GM12864 (cell line): ENCODE measurements around the gene PHF14.

Experiments used
- DNase-seq: peaks from one replicate; pipeline ENCODE4 v3.0.0-alpha.2; 2011; ENCODE audit warnings: low read depth
- H3K4me3 ChIP-seq: 2 replicates; pipeline ENCODE4 v1.5.1; 2011; ENCODE audit warnings: mild to moderate bottlenecking, low read depth, low read length, control low read depth
- TF ChIP-seq, protein P1 (sequence below): IDR thresholded peaks from 2 replicates; pipeline ENCODE4 v1.5.1; 2011; ENCODE audit warnings: low read depth, mild to moderate bottlenecking, moderate library complexity, low read length, control low read depth, inconsistent platforms; ENCODE audit errors: missing control alignments

The PHF14 gene

DNA sequence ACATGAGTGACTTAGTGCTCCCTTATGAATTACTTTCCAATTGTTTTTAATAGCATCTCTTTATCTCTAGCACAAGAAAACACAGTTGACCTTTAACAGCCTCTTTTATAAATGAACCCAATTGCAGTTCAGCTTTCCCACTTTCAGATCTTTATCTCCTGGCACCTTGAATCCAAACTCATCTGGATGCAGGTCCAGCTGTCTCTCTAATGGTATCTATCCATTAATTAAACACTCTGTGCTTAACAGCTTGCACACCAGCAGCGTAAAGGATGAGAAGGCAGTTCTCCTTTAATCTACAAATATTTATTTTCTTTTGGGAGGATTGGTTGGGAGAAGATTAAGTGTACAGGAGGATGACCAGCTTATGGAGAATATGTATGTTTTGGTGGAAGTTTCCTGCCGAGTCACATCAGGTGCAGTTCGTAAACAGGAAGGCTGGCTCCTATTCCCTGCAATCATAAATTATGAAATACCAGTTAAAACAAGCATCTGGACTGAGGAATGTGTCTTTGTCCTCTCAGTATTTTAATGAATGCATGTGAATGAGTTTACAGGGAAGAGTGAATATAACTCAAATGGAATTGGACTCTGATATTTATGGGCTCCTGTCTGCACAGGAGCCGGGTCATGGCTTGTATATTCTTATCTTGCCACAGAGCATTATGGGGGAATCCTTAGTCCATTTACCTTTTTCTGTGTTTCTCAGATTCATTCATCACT is 232.7 kb downstream of the PHF14 start:
- no peak for DNase-seq
- no peak overlapping the region for H3K4me3 ChIP-seq
- TF ChIP-seq, protein P1, sequence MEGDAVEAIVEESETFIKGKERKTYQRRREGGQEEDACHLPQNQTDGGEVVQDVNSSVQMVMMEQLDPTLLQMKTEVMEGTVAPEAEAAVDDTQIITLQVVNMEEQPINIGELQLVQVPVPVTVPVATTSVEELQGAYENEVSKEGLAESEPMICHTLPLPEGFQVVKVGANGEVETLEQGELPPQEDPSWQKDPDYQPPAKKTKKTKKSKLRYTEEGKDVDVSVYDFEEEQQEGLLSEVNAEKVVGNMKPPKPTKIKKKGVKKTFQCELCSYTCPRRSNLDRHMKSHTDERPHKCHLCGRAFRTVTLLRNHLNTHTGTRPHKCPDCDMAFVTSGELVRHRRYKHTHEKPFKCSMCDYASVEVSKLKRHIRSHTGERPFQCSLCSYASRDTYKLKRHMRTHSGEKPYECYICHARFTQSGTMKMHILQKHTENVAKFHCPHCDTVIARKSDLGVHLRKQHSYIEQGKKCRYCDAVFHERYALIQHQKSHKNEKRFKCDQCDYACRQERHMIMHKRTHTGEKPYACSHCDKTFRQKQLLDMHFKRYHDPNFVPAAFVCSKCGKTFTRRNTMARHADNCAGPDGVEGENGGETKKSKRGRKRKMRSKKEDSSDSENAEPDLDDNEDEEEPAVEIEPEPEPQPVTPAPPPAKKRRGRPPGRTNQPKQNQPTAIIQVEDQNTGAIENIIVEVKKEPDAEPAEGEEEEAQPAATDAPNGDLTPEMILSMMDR: no peak

GRCh38 chr7:11207565-11207964 is 233.9 kb downstream of the PHF14 start:
- TF ChIP-seq, protein P1: no peak
- no peak for DNase-seq

GRCh38 chr7:11208883-11209465 is 235.3 kb downstream of the PHF14 start:
- DNase-seq: no peak
- no peak overlapping the region for H3K4me3 ChIP-seq
- TF ChIP-seq, protein P1: no peak

More at GRCh38 chr7:11207565-11207964, 233.9 kb downstream of the PHF14 start:
- H3K4me3 ChIP-seq: no peak overlapping the region

DNA sequence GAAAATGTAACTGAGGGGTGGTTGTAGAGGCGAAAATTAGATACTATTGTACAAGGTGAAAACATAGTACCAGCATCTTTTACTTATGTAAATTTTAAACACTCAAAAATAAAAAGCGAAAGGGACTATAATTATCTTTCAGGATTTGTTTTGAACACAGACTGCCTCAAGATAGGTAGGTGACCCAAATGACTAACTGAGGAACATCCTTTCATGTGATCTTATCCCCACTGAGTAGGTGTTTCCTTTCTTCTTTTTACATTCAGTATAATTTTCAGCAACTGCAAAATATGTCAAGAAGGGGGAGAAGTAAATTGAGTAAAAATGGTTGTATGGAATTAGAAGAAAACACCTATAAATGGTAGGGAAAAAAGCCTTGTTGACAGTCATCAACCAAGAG is 236.7 kb downstream of the PHF14 start:
- DNase-seq: no peak
- TF ChIP-seq, protein P1: no peak
- no peak overlapping the region for H3K4me3 ChIP-seq

- H3K4me3 ChIP-seq: no peak overlapping the region
- TF ChIP-seq, protein P1: peak; percentile 77
- DNase-seq: peak; percentile 35
Measured at GRCh38 chr7:11212080-11212711, 238.5 kb downstream of the PHF14 start.

GRCh38 chr7:11212816-11213215 is 239.1 kb downstream of the PHF14 start:
- TF ChIP-seq, protein P1: no peak
- no peak for DNase-seq
- no peak overlapping the region for H3K4me3 ChIP-seq
